NCI-H187 (cell line): Measurements from ENCODE around the gene CDH20.

Experiments used
- DNase-seq, 2 experiments: peaks; one replicate each; lab custom pipeline; 2025; lab: John Stamatoyannopoulos, UW

CDH20 gene

DNA sequence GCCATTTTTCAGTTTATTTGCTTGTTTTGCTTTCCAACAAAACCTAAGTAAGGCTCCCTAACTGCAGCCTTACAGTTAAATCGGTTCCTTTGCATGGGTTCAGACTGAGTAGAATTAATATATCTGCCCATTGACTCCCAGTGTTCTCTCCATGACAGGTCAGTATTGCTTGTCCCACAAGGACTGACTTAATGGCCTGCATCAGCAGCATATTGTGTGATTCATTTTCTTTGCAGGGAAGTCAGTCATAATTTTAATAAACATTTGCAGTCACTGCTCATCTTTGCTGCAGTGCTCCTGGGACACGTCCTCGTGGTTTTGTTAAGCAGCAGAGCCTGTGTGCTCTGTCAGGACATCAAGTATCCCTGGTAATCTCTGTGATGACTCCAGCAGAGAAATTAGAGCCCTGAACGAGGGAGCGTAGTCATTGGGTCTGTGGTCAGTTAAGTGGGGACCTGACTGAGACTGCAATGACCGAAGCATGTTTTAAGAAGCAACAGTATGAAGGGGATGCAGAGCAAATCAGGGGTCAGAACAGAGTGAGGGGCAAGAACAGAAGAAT lies 93.3 kb downstream of the CDH20 start:
- DNase-seq = no peak

- no peak for DNase-seq
Observed at GRCh38 chr18:61428266-61428665, 95.0 kb downstream of the CDH20 start.

GRCh38 chr18:61432590-61432989 lies 99.4 kb downstream of the CDH20 start:
- DNase-seq = no peak

DNA sequence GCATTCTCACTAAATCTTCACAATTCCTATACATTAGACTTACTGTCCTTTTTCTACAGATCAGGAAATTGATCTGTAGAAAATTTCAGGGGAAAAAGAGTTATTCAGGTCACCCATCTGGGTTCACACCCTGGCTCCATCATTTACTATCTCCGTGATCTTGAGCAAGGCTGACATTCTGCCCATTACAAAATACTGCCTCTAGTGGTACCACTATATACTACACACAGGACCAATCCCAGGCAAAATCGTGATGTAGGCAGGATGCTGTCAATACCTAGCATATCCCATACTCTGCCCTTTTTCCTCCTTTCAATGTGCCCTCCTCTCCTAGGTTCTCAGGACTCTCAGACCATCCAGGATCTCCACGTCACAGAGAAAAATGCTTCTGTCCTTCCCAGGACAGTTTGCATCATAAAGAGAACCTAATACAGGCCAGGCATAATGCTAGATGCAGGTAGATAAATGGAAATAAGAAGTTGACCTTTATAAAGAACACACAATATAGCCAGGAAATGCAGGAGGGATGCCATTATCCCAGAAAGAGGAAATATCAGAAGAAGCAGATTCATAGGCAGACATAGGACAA lies 101.9 kb downstream of the CDH20 start:
- DNase-seq = no peak

DNA sequence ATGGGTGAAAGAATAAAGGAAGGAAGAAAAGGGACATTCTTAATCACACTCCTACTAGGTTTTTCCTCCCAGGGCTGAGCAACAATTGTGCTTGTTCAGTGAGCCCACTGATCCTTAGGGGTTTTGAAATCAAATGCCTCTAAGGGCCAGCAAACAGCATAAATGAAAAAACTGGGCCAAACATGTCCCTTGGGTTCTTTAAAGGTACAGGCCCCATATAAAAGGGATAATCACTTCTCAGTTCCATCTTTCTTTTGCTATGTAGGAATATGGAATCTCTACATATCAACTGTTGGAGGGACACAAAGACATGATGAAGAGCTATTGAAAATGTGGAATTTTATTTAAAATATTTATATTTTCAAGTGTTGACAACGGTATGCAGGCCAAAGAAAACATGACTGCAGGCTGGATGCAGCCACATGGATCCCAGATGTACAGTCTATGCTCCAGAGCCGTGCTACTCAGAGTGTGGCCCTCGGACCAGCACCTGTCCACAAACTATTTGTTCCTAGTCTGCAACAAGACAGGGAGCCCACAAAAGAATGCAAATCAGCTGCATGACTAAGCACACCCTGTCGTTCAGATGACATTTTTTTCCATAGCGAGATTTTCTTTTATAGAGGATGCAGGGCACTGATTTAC lies 110.0 kb downstream of the CDH20 start:
- DNase-seq = no peak

DNA sequence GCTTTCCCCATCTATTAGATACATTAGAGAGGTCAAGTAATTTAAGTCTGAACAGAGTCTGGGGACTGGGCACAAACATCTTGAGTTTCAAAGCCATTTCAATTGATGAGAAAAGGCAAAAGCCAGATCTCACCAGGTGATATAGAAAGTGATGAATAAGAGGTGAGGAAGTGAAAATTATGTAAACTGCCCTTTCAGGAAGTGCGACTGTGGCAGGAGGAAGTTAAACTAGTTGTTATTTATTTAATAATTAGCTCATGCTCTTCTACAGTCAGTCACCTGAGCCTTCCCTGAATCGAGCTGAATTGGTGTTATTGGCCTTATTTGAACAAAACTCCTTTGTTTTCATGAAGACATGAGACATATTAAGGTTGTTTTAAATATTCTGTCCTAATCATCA lies 115.1 kb downstream of the CDH20 start:
- no peak for DNase-seq

DNA sequence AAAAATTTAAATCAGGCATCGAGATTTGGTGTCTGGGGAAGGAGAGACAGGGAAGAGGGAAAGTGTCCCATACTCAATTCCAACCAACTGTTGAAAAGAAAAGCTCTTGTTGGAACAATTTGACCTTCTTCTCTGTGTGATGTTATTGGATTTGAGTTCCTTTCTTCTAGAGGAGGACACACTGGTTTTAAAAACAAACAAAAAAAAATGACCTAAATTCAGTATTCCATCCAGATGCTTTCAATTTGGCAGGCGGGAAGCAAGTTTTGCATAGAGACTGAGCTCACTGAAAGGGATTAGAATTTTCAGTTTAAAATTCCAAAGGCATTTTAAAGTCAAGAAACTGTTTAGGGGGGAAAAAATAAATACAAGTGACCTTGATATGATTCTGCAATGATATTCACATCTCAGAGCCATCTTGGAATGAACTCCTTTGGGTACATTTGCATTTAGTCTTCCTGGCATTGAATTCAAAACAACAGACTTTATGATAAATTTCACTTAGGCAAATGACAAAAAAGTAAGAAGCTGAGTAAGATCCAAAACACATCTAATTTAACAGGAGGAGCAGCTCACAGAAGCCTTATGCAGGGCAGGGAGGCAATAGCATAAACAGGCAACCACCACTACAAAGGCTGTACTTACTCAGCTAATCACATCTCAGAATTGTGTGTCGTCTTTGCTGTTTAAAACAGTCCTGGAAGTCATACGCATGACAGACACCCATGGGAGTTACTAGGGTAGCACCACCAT lies 126.8 kb downstream of the CDH20 start:
- DNase-seq = no peak

- DNase-seq = no peak
Observed at GRCh38 chr18:61464551-61465142, 131.4 kb downstream of the CDH20 start.

GRCh38 chr18:61466736-61467135 lies 133.5 kb downstream of the CDH20 start:
- no peak for DNase-seq

- no peak for DNase-seq
Observed at GRCh38 chr18:61470031-61470674, 136.9 kb downstream of the CDH20 start.

DNA sequence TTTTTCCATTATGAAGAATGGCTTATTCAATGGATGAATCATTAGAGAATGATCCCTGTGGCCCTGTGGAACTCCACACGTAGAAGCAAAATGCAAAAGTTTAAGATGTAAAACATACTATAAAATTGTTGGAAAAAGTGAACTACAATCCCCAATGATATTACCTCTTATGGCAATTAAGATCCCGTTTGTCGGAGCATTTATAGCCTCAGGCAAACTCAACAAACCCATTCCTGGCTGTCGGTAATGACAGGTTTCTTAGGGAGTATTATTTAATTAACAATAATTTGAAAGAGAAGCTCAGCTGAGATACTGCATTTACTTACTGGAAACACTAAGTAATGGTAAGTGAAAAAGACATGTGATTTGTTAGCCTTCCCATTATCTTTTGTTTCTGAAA lies 138.3 kb downstream of the CDH20 start:
- no peak for DNase-seq

GRCh38 chr18:61471942-61472341 lies 138.7 kb downstream of the CDH20 start:
- DNase-seq = no peak

DNA sequence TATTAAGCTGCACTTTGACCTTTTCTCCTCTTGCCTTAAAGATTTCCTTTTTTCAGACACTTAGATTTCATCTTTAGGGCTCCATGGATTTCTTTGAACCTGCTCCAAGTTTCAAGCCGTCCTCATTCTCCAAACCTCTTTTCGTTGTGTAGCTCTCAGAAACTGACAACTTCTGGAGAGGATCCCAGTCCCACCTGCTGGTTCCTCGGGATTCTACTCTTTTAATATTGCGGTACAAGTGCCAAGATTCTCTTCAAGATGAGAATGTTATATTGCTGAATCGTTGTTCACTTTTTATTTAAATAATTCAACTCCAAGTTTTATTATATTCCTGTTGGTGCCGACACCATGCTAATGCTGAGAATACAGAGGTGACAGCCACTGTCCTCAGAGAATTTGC lies 141.1 kb downstream of the CDH20 start:
- DNase-seq = no peak

DNA sequence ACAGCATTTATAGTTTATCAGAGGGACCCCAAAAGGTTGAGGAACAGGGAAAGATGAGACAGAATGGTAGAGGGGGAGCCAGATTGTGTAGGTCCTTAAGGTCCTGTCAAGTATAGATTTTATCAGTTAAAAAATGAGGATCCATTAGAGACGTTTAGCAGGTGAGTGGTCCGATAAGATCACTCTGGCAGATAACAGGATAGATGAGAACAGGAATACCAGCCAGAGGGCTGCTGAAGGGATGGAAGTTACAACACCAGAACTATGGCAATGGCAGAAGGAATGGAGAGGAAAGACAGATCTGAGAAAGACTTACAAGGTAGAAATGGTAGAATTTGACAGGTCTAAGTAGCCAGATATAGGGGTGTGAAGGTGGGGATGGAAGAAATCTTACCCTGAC lies 141.7 kb downstream of the CDH20 start:
- no peak for DNase-seq

- DNase-seq = no peak
Observed at GRCh38 chr18:61475931-61476330, 142.7 kb downstream of the CDH20 start.

- no peak for DNase-seq
Observed at GRCh38 chr18:61489334-61489733, 156.1 kb downstream of the CDH20 start.

DNA sequence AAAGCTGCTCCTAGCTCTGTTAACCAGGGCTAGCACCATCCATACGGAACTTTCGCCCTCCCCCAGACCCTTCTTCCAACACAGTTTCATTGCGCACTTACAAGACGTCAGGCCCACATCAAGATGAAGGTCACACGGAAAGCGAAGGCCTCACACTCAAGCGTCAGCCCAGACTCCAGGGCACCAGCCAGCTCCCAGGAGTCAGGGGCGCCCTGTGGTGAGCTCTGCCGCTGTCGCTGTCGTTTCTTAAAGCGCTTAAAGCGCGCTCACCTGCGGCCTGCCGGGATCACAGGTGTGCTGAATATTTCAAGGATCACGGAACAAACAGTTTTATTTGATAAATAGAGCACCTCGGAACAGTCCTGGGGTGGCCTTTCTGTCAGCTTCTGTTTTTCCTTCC lies 163.1 kb downstream of the CDH20 start:
- no peak for DNase-seq

GRCh38 chr18:61497422-61497821 lies 164.2 kb downstream of the CDH20 start:
- no peak for DNase-seq

DNA sequence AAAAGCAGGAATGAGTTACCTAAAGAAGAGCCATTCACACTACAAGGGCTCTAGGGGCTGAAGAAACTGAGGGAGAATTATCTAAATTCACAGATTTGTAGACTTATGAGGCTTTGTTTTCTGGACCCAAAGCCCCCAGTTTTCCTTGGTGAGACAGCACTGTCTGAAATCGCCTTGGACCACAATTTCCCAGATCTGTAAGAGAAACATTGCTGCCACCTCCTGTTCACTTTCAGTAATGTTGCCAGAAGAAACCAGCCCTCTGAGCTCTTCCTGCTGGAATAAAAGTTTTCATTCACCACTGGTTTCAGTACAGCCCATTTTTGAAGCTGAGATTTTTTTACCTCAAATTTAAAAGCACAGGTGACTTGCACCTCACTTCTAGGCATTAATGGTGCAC lies 169.2 kb downstream of the CDH20 start:
- DNase-seq = no peak

DNA sequence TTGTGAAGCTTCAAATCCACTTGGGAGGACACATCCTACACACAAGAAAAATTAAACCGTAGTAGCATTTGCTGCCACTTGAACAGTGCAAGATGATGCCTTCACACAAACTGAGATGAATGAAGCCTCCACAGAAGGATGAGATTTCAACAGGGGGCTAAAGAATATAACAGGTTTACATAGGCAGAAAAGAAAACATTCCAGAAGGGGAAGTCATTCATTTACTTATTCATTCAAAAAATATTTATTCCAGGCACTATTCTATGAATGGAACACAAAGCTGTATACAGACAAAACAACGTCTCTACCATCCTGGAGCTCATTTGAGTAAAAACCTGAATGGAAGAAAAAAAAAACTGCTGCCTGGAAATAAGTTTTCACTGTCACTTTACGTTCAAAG lies 170.5 kb downstream of the CDH20 start:
- DNase-seq = no peak

DNA sequence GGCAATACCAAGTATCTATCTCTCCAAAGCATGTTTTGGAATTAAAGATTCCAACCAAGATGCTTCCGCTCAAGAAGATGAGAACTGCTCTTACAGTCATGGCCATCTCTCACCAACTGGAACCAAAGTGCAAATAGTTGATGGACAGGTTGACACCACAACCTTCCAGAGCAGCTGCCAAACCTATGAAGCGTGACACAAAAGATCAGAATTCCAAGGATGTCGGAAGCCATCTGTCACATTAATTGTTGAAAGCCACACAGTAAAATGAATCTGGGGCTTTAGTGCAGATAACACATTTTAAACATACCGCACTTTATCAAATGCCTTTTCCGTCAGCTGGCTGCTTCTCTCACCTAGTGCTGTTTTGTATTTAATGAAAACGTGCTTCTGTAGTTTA lies 195.7 kb downstream of the CDH20 start:
- DNase-seq = no peak

GRCh38 chr18:61530681-61531080 lies 197.5 kb downstream of the CDH20 start:
- no peak for DNase-seq
